ENCODE data around the gene PLEKHG5.
A peak's percentile ranks its signal among the peaks of the same experiment; 100 is the strongest.
"Not testable (repeated sequence)": the region's sequence is repeated elsewhere in the genome, so short reads cannot be mapped to it uniquely, and the experiment has no call there.

The PLEKHG5 gene

DNA sequence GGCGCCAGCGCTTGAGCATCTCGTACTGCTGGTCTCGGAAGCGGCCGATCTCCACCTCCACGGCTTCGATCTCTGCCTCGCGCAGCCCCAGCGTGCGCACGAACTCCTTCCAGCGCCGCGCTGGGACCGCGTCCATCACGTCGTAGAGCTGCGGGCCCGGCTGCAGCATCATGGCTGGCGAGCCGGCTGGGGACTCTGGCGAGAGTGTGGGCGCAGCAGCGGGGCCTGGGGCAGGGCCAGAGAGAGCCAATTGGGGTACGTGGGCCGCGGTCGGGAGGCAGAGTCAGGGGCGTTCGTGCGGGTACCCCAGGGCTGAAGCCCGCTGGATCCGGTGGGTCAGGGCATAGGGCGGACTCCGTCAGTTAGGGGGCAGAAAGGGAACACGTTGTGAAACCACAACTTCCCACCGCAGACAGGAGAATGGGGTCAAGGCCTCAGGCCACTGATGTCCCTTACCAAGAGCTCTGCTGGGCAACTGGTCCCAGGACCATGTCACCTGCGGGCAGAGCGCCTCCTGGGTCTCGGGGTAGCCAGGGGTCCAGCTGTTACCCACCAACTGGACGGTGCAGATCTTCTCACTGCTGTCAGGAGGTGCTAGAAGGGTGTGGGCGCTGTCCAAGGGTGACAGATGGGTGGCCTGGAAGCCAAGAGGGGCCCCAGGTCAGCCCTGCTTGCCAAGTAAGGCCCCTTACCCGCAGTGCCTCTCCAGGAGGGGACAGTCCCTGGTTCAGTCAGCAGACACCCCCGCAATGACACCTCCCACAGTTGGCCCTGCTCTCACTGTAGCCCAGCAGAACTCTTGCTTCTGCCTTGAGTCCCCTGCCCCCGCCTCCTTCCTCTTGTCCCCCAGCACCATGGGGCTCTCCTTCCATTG lies 29.7 kb downstream of the PLEKHG5 start:
- DNase-seq: no peak

DNA sequence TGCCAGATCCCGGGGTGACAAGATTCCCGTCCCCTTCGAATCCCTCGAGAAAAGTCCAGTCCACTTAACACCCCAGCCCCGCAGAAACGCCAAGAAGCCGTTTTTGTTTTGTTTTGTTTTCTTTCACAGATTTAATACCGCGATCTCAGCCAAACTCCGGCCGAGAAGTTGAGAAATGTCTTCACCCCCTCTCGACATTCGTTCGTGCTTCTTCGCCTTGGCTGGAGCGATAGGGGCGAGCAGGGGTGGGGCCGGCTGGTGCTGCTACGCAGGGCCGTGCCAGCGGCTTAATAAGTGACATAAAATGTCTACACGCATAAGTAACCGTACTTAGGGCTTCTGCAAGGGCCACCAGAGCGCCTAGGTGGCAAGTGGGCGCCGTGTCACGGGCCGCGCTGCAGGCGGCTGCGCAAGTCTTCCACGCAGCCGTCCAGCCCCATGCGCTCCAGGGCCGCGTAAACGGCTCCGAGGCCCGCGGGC lies 30.4 kb downstream of the PLEKHG5 start:
- DNase-seq: no peak

DNA sequence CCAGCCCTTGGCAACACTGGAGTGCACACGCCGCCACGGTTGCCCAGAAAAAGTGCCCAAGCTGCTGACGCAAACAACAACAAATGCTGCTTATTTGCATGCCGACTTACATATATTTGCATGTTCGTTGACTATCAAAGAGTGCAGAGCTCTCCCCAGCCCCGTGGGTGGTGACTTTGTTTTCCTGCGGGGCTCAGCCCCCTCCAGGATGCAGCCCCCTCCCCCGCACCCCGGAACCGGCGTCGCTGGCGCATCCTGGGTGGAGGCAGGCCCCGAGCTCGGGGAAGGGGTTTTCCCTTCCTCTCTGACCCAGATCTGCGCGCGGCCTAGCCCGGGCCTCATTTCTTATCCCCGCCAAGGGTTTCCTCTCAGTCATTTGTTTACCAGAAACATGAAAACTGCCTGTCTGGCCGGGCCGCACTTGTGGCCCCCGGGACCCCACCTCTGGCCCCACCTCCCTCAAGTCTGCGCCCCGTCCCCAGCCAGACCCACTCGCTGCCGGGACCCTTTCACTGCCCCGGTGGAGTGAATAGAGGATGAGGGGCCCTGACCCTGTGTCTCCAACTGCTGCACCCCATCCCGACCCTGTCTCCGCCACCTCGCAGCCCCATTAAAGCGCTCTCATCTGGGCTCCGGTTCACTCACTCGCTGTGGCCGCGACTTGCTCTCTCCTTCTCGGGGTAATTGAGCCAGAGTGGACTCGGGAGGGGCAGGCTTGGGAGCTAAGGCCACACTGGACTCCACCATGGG lies 31.0 kb downstream of the PLEKHG5 start:
- DNase-seq: no peak

DNA sequence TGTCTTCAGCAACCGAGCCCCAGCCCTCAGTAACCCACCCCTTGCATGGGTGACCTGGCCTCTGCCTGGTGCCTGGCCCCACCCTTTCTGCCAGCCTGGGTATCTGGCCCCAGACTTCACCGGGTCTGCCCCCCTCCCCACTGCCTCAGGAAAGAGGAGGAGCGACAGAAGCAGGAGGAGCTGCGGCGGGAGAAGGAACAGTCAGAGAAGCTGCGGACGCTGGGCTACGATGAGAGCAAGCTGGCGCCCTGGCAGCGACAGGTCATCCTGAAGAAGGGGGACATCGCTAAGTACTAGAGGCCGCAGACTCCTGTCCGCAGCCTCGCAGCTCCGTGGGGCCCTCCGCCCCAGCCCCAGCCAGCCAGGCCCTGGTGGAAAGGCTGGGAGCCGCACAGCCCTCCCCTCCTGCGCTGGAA lies 31.6 kb downstream of the PLEKHG5 start:
- no peak for DNase-seq

DNA sequence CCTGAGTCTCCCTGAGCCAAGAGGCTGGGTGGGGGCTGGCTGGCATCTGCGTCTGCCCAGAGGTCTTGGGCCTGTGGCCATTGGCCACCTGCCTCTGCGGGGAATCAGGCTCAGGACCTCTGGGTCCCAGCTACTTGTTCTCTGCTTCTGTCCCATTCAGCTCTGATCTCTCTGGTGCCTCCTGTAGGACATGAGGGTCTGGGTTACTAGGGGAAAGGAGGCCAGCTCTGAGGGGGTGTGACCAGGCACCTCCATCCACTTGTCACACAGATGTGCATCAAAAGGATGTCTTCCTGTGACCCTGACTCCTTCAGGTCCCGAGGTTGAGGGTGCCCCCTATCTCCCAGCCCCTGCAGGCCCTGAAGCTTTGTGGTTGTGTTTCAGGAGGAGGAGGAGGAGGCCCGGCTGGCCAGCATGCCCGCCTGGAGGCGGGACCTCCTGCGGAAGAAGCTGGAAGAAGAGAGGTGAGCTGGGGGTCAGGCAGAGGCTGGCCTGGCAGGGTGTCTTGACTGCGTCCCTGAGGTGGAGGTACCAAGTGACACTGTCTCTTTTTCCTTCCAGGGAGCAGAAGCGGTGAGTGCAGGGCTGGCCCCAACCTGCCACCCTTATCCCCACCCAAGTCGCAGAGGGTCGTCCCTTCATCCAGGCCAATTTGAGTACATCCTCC lies 34.5 kb downstream of the PLEKHG5 start:
- DNase-seq: no peak

GRCh38 chr1:6455752-6456520 lies 35.5 kb downstream of the PLEKHG5 start:
- DNase-seq: not testable (repeated sequence)

DNA sequence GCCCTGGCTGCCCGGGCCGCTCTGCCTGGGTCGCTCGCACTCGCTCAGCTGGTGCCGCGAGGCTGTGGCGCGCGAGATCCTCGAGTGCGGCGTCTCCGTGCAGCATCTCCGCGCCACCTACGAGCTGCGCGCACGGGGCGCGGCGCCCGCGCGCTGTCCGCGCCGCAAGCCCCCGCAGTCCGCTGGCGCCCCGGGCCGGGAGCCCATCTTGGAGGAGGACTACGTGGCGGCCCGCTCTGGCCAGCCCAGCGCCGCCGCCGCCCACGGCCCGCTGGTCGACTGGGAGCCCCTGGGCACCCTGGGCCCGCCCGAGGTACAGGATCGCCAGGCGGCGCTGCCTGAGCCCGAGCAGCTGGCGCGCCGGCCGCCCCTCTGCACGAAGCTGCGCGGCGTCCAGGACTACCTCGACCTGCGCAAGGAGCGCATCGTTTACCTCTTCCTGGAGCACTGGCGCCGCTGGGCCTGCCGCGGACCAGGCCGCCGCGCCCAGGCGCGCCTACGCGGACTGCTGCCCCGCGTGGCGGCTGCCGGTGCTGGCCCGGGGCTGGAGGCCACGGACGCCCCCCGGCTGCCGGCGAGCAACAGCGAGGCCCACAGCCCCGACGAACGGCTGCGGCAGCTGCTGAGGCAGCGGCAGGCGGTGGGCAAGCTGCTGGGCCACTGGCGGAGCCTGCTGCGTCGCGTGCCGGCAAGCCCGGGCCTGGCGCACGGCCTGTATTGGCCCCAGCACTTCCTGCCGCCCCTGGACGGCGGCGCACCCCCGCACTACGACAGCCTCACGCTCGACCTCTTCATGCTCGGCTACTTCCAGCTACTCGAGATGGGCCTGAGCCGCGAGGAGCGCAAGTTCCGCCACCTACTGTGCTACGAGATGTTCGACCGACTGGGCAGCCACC lies 36.4 kb downstream of the PLEKHG5 start:
- no peak for DNase-seq

- not testable (repeated sequence) for DNase-seq
Observed at GRCh38 chr1:6453895-6454855, 37.3 kb downstream of the PLEKHG5 start.

DNA sequence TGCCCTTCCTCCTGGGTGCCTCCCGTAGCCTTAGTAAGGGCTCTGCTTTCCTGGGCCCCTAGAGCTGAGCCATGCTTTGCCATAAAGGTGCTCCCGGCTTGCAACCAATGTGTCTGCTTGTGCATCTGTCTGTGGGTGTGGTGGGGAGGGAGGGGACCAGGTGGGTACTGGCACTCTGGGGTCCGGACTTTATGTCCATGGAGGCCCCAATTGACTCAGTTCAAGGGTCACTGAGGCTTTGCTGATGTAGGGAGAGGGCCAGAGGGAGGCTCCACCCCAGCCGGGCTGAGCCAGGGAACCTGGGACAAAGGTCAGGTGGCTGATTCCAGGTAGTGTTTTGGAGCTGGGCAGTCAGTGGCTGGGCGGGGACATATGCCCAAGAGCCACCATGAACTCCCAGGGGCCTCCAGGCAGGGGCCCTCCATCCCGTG lies 40.5 kb downstream of the PLEKHG5 start:
- no peak for DNase-seq

DNA sequence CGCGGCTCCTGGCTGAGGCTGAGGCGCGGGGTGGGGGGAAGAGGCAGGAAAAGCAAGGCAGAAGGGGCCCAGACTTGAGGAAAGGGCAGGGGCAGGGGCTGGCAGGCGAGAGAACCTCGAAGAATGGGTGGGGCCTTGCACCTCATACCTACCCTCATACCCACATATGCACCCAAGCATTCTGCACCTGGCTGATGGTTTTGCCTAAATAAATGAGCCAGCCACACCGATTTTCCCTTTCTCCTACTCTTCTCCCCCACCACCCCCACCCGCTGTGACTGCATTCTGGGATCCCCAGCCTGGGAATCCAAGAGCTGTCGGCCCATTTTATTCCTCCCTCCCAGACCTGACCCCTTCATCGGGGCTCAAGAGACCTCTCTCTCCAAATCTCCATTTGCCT lies 41.0 kb downstream of the PLEKHG5 start:
- not testable (repeated sequence) for DNase-seq

DNA sequence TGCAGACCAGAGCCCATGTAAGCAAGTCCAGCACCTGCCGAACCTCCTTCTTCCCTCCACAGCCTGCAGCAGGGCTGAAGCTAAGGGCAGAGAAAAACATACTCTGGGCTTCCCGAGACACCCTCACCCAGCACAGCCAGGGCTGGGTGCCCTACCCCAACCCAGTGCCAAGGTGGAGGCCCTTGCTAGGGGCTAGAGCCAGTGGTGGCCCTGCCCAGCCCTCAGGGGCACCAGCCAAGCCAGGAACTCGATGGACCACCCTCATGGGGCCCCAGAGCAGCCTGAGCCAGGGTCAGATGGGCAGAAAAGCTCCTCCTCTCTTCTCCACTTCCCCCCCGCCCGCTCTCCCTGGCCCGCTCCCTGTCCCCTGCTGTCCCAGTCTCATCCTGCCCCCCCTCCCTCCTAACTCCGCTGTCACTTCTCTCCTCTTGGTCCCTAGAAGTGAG lies 41.4 kb downstream of the PLEKHG5 start:
- no peak for DNase-seq

DNA sequence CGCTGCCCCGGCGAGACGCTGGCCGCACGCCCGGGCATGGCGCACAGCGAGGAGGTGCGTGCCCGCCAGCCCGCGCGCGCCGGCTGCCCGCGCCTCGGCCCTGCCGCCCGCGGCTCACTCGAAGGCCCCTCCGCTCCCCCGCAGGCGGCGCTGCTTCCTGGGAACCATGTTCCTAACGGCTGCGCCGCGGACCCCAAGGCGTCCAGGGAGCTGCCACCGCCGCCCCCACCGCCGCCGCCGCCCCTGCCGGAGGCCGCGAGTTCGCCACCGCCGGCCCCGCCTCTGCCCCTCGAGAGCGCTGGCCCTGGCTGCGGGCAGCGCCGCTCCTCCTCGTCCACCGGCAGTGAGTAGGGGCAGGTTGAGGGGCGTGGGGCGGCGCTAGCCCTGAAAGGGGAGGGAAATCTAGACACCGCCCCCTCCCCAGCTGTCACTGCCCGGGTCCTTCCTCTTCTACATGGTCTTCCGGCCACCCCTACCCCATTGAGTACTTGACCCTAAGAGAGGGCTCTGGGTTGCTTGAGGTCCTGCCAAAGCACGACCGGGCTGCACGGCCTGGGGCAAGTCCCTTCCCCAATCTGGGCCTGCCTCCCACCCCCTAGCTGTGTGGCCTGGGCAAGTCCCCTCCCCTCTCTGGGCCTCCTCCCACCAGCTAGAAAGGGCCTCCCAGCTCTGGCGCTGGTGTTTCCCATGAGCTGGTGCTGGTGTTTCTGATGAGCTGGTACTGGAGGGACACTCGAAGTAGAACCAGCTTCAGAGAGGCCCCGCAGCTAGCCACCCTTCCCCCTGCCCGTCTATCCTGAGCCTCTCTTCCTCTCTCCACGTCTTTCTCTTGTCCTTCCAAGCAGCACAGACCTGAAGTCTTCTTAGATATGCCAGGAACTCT lies 42.5 kb downstream of the PLEKHG5 start:
- DNase-seq: peak; percentile 91

- DNase-seq: peak; percentile 83
Observed at GRCh38 chr1:6447818-6448748, 43.4 kb downstream of the PLEKHG5 start.

GRCh38 chr1:6447016-6447817 lies 44.2 kb downstream of the PLEKHG5 start:
- DNase-seq: no peak

GRCh38 chr1:6446665-6447015 lies 44.8 kb downstream of the PLEKHG5 start:
- DNase-seq: no peak

- DNase-seq: not testable (repeated sequence)
Observed at GRCh38 chr1:6445929-6446328, 45.5 kb downstream of the PLEKHG5 start.
